Coronary artery (tissue), 2 donors: ENCODE measurements around the gene MAGOHB.

Experiments used
- DNase-seq: peaks from one replicate; pipeline ENCODE4 v3.0.0-alpha.2; 2017; ENCODE audit warnings: low spot score
- H3K27ac ChIP-seq, 2 donors: fragments of 200-600 bp; sonication (generic); one replicate each; pipeline ENCODE4 v1.5.1; 2016 to 2019
- H3K4me3 ChIP-seq: fragments of 200-600 bp; sonication (generic); 2 replicates; pipeline ENCODE4 v1.5.1; 2016; ENCODE audit warnings: mild to moderate bottlenecking, moderate library complexity
- TF ChIP-seq, protein P1 (sequence below): fragments of 200-600 bp; sonication (generic); IDR thresholded peaks from one replicate; pipeline ENCODE4 v1.5.1; 2019; ENCODE audit warnings: antibody characterized with exemption

Gene MAGOHB

DNA sequence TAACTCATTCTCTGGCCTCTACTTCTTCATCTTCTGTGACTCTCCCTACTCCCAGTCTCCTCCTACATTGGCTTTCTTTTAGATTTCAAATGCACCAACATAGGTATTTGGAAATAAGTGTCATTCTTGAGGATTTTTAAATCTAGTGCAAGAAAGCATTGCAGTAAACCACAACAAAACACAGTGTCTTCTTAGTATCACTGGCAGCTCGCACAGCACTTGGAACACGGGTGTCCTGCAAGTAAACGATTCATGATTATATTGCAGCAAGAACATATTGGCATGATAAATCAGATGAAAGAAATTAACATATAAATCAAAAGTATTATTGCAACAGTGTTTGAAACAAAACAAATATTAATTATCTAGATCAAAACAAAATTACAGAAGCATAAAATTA is 45.6 kb downstream of the MAGOHB start:
- DNase-seq = no peak
- TF ChIP-seq, protein P1, sequence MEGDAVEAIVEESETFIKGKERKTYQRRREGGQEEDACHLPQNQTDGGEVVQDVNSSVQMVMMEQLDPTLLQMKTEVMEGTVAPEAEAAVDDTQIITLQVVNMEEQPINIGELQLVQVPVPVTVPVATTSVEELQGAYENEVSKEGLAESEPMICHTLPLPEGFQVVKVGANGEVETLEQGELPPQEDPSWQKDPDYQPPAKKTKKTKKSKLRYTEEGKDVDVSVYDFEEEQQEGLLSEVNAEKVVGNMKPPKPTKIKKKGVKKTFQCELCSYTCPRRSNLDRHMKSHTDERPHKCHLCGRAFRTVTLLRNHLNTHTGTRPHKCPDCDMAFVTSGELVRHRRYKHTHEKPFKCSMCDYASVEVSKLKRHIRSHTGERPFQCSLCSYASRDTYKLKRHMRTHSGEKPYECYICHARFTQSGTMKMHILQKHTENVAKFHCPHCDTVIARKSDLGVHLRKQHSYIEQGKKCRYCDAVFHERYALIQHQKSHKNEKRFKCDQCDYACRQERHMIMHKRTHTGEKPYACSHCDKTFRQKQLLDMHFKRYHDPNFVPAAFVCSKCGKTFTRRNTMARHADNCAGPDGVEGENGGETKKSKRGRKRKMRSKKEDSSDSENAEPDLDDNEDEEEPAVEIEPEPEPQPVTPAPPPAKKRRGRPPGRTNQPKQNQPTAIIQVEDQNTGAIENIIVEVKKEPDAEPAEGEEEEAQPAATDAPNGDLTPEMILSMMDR = no peak

DNA sequence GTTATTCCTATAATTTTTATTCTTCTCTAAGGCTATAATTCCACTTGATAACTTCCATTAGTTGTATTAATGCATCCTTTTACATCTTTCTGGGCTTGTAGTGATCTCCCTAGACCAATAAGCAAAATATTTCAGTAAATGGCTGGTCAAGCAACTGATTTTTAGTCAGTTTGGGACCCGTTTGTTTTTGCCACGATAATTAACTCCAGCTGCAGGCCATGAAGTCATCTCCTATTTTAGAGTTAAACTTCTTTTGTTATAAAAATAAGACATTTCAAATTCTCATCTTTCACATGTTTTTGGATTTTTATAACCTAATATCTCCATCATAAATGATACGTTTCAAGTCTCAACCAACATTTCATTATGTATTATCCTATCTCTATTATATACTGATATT is 49.4 kb downstream of the MAGOHB start:
- no peak overlapping the region for H3K4me3 ChIP-seq
- no peak for DNase-seq
- TF ChIP-seq, protein P1 = no peak
- no peak overlapping the region for H3K27ac ChIP-seq

More for the DNA sequence above, 45.6 kb downstream of the MAGOHB start:
- no peak overlapping the region for H3K4me3 ChIP-seq
- H3K27ac ChIP-seq = no peak overlapping the region

DNA sequence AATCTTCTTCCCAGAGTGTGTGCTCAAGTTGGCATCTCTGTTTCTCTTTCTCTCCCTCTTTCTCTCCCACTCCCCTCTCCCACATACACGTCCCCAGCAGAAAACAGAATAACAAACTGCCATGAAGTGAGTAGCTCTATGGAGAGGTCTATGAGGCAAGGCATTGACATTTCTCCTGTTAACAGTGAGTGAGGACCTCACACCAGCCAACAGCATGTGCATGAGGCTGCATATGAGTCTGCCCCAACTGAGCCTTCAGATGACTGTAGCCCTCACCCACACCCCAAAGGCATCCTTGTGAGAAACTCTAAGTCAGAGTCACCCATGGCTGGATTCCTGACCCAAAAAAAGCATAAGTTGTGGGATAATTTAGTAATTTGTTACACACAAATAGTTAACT is 50.4 kb downstream of the MAGOHB start:
- TF ChIP-seq, protein P1 = no peak
- Histone ChIP-seq H3K4me3 (no peak overlapping the region), H3K27ac (no peak overlapping the region)
- DNase-seq = no peak

DNA sequence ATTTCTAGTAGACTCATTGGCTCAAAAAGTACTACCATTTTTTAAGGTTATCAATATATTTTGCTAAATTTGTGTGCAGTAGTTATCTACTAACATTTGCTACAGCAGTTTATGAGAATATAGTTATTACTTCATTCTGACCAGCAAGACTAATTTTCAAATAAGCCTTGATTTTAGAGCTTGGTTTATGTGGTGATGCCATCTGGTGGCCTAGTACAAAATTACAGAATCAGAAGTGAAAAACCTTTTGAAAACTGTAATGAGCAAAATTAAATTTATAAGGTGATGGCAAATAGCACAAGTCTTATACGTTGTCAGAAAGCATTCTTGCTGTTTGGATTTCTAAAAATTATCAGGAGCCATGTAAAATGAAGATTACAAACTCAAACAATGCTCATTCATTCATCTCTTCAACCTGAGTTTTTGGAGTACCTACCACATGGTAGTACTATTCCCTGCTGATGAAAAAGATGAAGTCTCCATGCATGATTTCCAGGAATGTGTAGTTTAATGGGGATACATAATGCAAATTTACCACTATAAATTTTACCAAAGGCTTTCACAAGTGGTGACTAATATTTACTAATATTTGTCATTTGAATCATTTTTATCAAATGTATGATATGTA is 51.0 kb downstream of the MAGOHB start:
- TF ChIP-seq, protein P1 = peak; percentile 51
- no peak overlapping the region for H3K27ac ChIP-seq
- no peak for DNase-seq

DNA sequence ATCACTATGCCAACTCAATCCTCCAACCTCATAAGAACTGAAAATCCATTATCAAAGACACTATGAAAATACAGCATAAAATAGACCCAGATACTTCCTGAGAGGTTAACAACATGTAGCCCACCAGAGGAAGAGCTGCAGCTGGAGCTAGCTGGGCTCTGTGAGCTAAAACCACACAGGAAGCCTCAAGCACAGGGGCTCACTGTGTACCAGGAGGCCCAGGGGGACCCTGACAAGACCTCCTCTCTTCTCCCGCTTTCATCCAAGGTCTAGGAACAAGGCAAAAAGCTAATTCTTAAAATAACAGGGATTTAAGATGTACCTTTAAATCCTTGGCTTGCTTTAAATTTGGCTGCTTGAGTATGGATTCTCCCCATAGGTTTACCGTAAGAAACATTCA is 54.2 kb downstream of the MAGOHB start:
- no peak for DNase-seq
- Histone ChIP-seq H3K4me3 (no peak overlapping the region), H3K27ac (no peak overlapping the region)
- TF ChIP-seq, protein P1 = no peak

More for the DNA sequence above, 51.0 kb downstream of the MAGOHB start:
- H3K4me3 ChIP-seq = no peak overlapping the region

DNA sequence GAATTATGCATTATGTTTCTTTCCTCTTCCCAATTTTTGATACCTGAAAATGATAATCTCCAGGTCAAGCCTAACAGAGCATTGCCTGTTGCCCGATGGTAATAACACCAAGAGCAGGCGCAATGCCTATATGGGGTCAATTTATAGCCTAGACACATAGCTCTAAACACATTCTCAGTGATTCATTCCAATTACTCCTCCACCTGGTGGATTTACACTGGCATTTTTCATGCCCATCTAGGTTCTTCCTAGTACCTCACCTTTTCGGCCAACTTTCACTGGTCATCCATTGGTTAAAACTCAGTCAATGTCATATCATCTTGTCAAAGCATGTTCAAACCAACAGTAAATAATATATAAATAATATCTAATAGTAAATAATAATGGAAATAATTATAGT is 54.6 kb downstream of the MAGOHB start:
- H3K4me3 ChIP-seq = no peak overlapping the region
- no peak for DNase-seq
- H3K27ac ChIP-seq = no peak overlapping the region
- TF ChIP-seq, protein P1 = no peak

DNA sequence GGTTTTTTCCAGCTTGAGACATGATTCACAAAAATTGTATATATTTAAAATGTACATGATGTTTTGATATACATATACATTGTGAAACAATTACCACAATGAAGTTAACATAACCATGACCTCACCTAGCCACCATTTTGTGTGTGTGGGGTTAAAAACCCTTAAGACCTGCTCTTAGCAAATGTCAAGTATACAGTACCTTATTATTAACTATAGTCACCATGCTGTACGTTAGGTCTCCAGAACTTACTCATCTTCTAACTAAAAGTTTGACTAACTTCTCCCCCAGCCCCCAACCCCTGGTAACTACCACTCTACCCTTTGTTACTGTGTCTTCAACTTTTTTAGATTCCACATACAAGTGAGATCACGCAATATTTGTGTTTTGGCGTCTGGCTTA is 55.1 kb downstream of the MAGOHB start:
- Histone ChIP-seq H3K27ac (no peak overlapping the region), H3K4me3 (no peak overlapping the region)
- DNase-seq = no peak
- TF ChIP-seq, protein P1 = no peak
